Measurements from ENCODE around the gene LHPP. TPM values are rescaled to one million over a fixed set of nuclear protein-coding genes. Genes with fewer than 3 reads are reported as not detected.

LHPP gene
- total RNA-seq, 1 donor from 2014 or later: 24.5 TPM

DNA sequence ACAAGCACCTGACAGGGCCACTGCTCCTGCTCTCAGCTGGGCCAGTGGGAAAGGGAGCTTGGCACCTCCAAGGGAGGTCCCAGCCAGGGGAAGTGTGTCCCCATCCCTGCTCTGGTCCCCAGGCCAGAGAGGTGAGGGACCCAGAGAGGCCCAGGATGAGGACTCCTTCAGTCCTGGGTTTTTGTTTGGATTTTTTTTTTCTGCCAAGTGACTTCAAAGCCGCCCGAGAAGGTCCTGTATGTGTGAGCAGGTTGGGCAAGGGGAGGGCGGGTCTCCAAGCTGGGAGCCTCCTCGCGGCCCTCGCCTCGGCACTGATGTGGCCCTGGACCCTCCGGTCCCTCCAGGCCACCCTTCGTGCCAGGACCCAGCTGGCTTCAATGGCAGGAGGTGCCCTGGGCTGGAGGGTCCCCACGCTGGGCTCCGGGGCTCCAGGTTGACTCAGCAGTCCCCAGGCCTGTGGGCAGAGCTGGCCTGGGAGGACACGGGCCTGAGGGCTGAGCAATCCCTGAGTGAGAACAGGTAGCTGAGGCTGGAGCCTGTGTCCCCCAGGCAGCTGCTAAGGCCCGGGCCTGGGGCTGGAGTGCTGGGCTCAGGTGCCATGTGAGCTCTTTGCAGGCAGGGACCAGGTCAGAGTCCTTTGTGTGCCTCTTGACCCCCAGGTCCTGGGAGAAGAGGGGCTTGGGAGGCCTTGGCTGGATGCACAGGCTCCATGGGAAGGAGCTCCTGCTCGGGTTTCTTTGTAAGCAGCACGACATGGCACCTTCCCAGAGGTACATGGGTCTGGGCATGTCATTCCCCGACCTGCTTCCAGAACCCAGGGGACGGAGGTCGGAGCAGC is 142.0 kb downstream of the LHPP start:
- no peaks in the 10 kb centered on the region for H4K20me1 ChIP-seq (ENCODE audit: low read depth)
- H3F3A ChIP-seq (ENCODE audit: low read depth): no peaks in the 10 kb centered on the region
- peaks cover 23% of the 10 kb centered on the region for H3K4me1 ChIP-seq
- H3K27me3 Mint-ChIP-seq (ENCODE audit: insufficient read depth, low read depth): peaks cover 6% of the 10 kb centered on the region
- no peaks in the 10 kb centered on the region for H3K9me3 Mint-ChIP-seq
- no peak overlapping the region for H3K9ac ChIP-seq
- H3K27ac Mint-ChIP-seq: no peak overlapping the region
- H3K27ac ChIP-seq: no peak overlapping the region
- DNase-seq (ENCODE audit: low spot score): no peak
- TF ChIP-seq EZH2phosphoT487 (IDR thresholded peaks at IDR 0.05) (no peak), EZH2 (IDR thresholded peaks at IDR 0.05) (no peak)
- TF ChIP-seq, protein P1, sequence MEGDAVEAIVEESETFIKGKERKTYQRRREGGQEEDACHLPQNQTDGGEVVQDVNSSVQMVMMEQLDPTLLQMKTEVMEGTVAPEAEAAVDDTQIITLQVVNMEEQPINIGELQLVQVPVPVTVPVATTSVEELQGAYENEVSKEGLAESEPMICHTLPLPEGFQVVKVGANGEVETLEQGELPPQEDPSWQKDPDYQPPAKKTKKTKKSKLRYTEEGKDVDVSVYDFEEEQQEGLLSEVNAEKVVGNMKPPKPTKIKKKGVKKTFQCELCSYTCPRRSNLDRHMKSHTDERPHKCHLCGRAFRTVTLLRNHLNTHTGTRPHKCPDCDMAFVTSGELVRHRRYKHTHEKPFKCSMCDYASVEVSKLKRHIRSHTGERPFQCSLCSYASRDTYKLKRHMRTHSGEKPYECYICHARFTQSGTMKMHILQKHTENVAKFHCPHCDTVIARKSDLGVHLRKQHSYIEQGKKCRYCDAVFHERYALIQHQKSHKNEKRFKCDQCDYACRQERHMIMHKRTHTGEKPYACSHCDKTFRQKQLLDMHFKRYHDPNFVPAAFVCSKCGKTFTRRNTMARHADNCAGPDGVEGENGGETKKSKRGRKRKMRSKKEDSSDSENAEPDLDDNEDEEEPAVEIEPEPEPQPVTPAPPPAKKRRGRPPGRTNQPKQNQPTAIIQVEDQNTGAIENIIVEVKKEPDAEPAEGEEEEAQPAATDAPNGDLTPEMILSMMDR (IDR thresholded peaks at IDR 0.05): no peak
- H3K36me3 ChIP-seq: no peaks in the 10 kb centered on the region
- peaks cover 14% of the 10 kb centered on the region for H3K4me1 Mint-ChIP-seq
- H3K36me3 Mint-ChIP-seq: no peaks in the 10 kb centered on the region
- no peak overlapping the region for H3K4me3 ChIP-seq
- H3K27me3 ChIP-seq: no peaks in the 10 kb centered on the region
- H3K79me2 ChIP-seq (ENCODE audit: low read depth): no peaks in the 10 kb centered on the region
- no peak overlapping the region for H3K4me2 ChIP-seq
- H2AFZ ChIP-seq (replicated peaks): no peak overlapping the region
- no peaks in the 10 kb centered on the region for H3K9me3 ChIP-seq (ENCODE audit: low read depth)
- no peak overlapping the region for H3K4me3 Mint-ChIP-seq

DNA sequence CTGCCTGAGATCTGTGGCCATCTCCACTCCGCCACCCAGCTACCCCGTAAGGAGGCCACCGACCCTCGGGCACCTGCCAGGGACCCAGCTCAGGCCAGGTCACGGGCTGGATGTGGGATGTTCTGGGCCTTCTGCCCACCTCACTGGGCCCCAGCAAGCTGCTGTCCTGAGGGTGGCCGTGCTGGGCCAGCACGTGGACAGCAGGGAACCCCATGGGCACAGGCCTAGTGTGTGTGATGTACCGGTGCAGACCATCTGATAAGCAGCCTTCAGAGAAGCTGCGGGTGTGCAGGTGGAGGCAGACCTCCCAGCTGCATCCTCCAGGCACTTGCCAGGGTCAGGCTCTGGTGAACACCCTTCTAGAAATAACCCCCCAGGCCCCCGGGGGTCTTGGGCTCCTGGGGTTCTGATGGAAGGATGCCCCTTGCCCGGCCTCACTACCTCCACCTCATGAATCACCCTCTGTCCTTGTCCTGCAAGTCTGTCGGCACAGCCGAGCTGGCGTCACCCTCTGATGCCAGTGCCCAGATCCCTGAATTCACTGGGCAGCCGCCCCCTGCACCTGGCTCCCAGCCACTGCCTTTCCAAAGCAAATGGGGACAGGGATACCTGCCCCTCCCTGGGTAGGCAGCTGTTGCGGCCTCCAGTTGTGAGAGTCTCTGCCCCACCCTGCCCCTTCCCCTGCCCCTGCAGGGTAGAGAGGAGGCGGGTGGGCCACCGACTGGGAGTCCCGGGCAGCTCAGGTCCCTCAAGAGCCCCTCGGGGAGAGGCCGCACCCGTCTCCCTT is 142.8 kb downstream of the LHPP start:
- H3K27ac Mint-ChIP-seq: no peak overlapping the region
- peaks cover 23% of the 10 kb centered on the region for H3K4me1 ChIP-seq
- H3K9me3 Mint-ChIP-seq: no peaks in the 10 kb centered on the region
- H3K27me3 ChIP-seq: no peaks in the 10 kb centered on the region
- no peaks in the 10 kb centered on the region for H3K36me3 Mint-ChIP-seq
- H3K4me2 ChIP-seq: no peak overlapping the region
- TF ChIP-seq EZH2phosphoT487 (IDR thresholded peaks at IDR 0.05) (no peak), EZH2 (IDR thresholded peaks at IDR 0.05) (no peak)
- TF ChIP-seq, protein P1 (IDR thresholded peaks at IDR 0.05): no peak
- H3K9ac ChIP-seq: no peak overlapping the region
- H3K36me3 ChIP-seq: no peaks in the 10 kb centered on the region
- no peak overlapping the region for H3K4me3 Mint-ChIP-seq
- no peaks in the 10 kb centered on the region for H3K79me2 ChIP-seq (ENCODE audit: low read depth)
- no peaks in the 10 kb centered on the region for H3K9me3 ChIP-seq (ENCODE audit: low read depth)
- H3K27me3 Mint-ChIP-seq (ENCODE audit: insufficient read depth, low read depth): peaks cover 4% of the 10 kb centered on the region
- H3K4me1 Mint-ChIP-seq: peaks cover 14% of the 10 kb centered on the region
- no peak overlapping the region for H3K4me3 ChIP-seq
- H3K27ac ChIP-seq: no peak overlapping the region
- no peak overlapping the region for H2AFZ ChIP-seq (replicated peaks)
- H4K20me1 ChIP-seq (ENCODE audit: low read depth): no peaks in the 10 kb centered on the region
- DNase-seq (ENCODE audit: low spot score): no peak
- no peaks in the 10 kb centered on the region for H3F3A ChIP-seq (ENCODE audit: low read depth)

DNA sequence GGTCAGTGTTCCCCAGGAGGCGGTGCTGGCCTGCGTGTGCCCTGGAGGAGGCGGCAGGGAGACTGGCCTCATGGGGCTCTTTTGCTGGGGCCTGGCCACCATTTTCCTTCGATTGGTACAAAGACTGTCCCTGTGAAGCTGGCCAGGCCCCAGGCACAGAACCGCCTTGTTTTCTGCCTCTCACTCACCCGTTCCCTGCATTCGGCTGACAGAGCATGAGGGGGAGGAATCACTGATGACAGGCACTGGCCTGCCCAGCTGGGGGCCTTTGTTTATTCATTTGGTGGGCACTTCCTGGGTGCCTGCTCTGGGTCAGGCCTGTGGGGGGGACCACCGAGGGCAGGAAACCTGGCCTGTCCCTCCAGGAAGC is 143.4 kb downstream of the LHPP start:
- no peaks in the 10 kb centered on the region for H3K36me3 ChIP-seq
- no peaks in the 10 kb centered on the region for H3F3A ChIP-seq (ENCODE audit: low read depth)
- Mint-ChIP-seq H3K27me3 (ENCODE audit: insufficient read depth, low read depth) (peaks cover 4% of the 10 kb centered on the region), H3K36me3 (no peaks in the 10 kb centered on the region), H3K4me1 (peaks cover 14% of the 10 kb centered on the region), H3K4me3 (no peak overlapping the region), H3K27ac (peak overlapping the region; percentile 65), H3K9me3 (no peaks in the 10 kb centered on the region)
- peaks cover 23% of the 10 kb centered on the region for H3K4me1 ChIP-seq
- no peak overlapping the region for H3K9ac ChIP-seq
- no peaks in the 10 kb centered on the region for H4K20me1 ChIP-seq (ENCODE audit: low read depth)
- no peak for DNase-seq (ENCODE audit: low spot score)
- no peak overlapping the region for H3K4me3 ChIP-seq
- H3K27ac ChIP-seq: no peak overlapping the region
- no peak for TF ChIP-seq EZH2phosphoT487 (IDR thresholded peaks at IDR 0.05)
- TF ChIP-seq, protein P1 (IDR thresholded peaks at IDR 0.05): no peak
- no peaks in the 10 kb centered on the region for H3K79me2 ChIP-seq (ENCODE audit: low read depth)
- no peaks in the 10 kb centered on the region for H3K27me3 ChIP-seq
- no peaks in the 10 kb centered on the region for H3K9me3 ChIP-seq (ENCODE audit: low read depth)
- H2AFZ ChIP-seq (replicated peaks): no peak overlapping the region
- H3K4me2 ChIP-seq: no peak overlapping the region

Data from neural progenitor cell (in vitro differentiated cells).